Testis (tissue), 3 donors: Measurements from ENCODE around the gene CSHL1. TPM values are rescaled to one million over a fixed set of nuclear protein-coding genes. Genes with fewer than 3 reads are reported as not detected.

Source experiments
- DNase-seq: peaks from one replicate; pipeline ENCODE4 v3.0.0-alpha.2; 2019
- H3K27ac ChIP-seq, 2 donors: fragments of 200-600 bp; sonication (generic); one replicate each; pipeline ENCODE4 v1.5.1; 2019
- H3K27me3 ChIP-seq: fragments of 200-600 bp; sonication (generic); one replicate; pipeline ENCODE4 v1.5.1; 2019
- H3K36me3 ChIP-seq: fragments of 200-600 bp; sonication (generic); one replicate; pipeline ENCODE4 v1.5.1; 2017; ENCODE audit warnings: low read depth; ENCODE audit errors: missing control alignments
- H3K4me1 ChIP-seq: fragments of 200-600 bp; sonication (generic); one replicate; pipeline ENCODE4 v1.5.1; 2019
- H3K4me3 ChIP-seq, 2 donors: fragments of 200-600 bp; sonication (generic); one replicate each; pipeline ENCODE4 v1.5.1; 2017 to 2019
- H3K9me3 ChIP-seq: fragments of 200-600 bp; sonication (generic); one replicate; pipeline ENCODE4 v1.5.1; 2017
- POLR2A ChIP-seq: fragments of 450-650 bp; IDR thresholded peaks from one replicate; pipeline ENCODE4 v1.6.1; 2017; ENCODE audit warnings: antibody characterized with exemption, mild to moderate bottlenecking, moderate library complexity
- WGBS, 2 donors: methylation state at CpG; one replicate each; pipeline ENCODE4 v1.1.5; 2018; 5-methylcytosine and 5-hydroxymethylcytosine counted together
- intact Hi-C: fragments of 100-400 bp; cut with DNase I; formaldehyde crosslinking; loops from one replicate; pipeline ENCODE4 v1.15.1; 2023; ENCODE audit warnings: low total_unique reads
- polyA plus RNA-seq: library from polyadenylated mRNA; stranded (reverse); fragments of 350-450 nt; fragmentation: Illumina TruSeq; extraction: RNeasy Lipid Tissue Mini Kit (QIAGEN cat#74804); gene quantifications from one replicate; pipeline ENCODE4 v1.2.3, GENCODE V29; 2014; ENCODE audit warnings: low read depth, low replicate concordance; ENCODE audit not compliant: insufficient read depth
- total RNA-seq, 2 donors: library from RNA; depleted of rRNA; stranded (reverse); fragments of >200 nt; gene quantifications; one replicate each; pipeline ENCODE4 v1.2.3, GENCODE V29; 2016
- TF ChIP-seq, protein P1 (sequence below), 3 experiments: fragments of 450-650 bp in 2 of 3; fragments of 200-600 bp in 1 of 3; sonication (generic) in 1 of 3; IDR thresholded peaks; one replicate each; pipeline ENCODE4 v1.5.1; 2016 to 2019; ENCODE audit warnings: antibody characterized with exemption in 3 of 3, mild to moderate bottlenecking in 2 of 3, moderate library complexity in 1 of 3

CSHL1 gene
- total and polyA plus RNA-seq, 3 donors from 2014 or later: not detected

DNA sequence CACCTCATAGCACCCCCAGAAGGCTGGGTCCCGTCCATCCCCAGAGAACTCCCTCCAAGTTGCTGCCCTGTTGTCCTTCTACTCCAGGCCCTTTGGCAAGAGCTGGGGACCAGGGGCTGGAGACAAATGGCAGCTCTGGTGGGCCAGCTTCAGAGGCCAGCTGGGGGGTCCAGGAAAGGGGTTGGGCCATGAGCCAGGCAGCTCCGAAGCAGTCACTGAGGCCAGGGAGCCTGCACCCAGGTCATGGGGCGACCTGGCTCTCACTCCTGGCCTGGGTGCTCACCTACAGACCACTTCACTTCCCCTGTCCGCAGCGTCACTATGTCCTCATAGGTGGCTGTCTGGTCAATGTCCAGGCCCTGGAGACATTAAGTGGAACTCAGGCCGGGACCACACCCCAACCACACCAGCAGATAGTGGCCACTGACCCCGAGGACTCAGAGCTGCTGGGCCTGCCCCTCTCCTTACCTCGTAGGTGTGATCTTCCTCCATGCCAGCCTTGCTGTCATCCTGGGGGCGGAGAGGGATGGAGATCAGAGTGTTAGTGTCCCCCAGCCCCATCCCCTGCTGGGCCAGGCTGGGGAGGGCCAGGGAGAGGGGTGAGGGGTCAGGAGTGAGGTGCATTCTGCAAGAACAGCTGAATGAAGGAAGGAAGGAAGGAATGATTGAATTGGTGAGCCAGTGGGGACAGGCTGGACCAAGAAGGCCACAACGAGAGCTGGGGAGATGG lies 18.1 kb upstream of the CSHL1 start:
- Histone ChIP-seq H3K27ac (no peak overlapping the region), H3K4me3 (no peak overlapping the region), H3K36me3 (no peaks in the 10 kb centered on the region), H3K4me1 (peaks cover 3% of the 10 kb centered on the region), H3K27me3 (no peaks in the 10 kb centered on the region), H3K9me3 (no peaks in the 10 kb centered on the region)
- WGBS, 2 donors: 90 to 93% methylated on average over 9 of the region's 10 CpGs
- intact Hi-C loops: no loop called here
- TF ChIP-seq, protein P1, sequence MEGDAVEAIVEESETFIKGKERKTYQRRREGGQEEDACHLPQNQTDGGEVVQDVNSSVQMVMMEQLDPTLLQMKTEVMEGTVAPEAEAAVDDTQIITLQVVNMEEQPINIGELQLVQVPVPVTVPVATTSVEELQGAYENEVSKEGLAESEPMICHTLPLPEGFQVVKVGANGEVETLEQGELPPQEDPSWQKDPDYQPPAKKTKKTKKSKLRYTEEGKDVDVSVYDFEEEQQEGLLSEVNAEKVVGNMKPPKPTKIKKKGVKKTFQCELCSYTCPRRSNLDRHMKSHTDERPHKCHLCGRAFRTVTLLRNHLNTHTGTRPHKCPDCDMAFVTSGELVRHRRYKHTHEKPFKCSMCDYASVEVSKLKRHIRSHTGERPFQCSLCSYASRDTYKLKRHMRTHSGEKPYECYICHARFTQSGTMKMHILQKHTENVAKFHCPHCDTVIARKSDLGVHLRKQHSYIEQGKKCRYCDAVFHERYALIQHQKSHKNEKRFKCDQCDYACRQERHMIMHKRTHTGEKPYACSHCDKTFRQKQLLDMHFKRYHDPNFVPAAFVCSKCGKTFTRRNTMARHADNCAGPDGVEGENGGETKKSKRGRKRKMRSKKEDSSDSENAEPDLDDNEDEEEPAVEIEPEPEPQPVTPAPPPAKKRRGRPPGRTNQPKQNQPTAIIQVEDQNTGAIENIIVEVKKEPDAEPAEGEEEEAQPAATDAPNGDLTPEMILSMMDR (IDR thresholded peaks at IDR 0.05): no peak
- TF ChIP-seq POLR2A: no peak
- DNase-seq: no peak

DNA sequence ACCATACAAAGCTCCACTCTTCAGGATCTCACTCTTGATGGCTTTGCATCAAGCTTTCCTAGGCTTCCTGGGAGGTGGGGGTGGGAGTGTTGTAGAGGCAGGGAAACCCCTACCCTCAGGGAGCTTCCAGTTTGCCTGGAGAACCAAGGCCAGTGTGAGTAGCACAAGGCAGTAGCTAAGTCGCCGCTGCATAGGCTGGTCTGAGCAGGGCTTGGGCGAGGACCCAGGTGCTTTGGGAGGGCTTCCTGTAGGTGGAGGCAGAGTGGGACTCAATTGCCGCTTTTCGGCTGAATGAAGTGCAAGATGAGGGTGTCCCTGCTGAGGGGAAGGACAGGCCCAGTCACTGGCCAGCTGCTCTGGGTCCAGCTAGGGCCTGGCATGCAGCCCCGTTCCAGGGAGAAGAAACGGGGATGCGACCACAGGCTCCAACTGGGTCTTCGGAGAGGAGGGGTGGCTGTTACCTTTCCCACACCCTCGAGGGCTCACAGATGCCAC lies 17.2 kb upstream of the CSHL1 start:
- Histone ChIP-seq H3K27me3 (no peaks in the 10 kb centered on the region), H3K36me3 (no peaks in the 10 kb centered on the region), H3K27ac (no peak overlapping the region), H3K4me1 (peaks cover 3% of the 10 kb centered on the region), H3K4me3 (no peak overlapping the region), H3K9me3 (no peaks in the 10 kb centered on the region)
- no peak for DNase-seq
- intact Hi-C loops: no loop called here
- TF ChIP-seq, protein P1 (IDR thresholded peaks at IDR 0.05): no peak
- TF ChIP-seq POLR2A: no peak
- WGBS, 2 donors: 90% methylated on average over 10 of the region's 10 CpGs

DNA sequence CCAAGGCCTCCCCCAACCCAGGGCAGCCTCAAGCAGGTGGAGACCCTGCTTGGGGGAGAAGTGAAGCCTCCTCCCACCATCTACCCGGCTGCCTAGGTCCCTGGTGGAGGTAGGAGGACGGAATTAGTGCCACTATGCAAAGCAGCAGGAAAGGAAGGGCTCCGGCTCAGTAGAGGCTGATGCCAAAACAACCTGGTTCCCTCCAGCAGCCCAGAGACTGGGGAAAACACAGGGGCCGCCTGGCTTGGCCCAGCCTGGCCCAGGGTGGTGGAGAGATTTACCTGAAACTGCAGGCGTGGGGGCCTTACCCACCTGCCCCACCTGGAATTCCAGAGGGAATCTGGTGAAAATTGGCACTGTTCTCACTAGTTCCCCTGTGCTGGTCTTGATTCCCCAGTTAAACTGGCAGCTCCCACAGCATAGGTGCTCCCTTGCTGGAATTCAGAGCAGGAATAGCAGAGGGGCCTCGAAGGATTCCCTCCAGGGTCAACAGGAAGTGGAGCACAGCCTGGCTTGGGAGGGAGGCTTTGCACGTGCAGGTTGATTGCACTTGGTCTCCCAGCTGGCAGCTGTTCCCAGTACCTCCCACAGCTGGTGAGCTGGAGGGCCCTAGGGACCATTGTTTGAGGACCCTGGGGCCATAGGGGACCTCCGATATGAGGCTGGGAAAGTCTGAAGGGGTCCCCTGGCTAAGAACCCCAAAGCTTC lies 16.6 kb upstream of the CSHL1 start:
- WGBS, 2 donors: 64 to 74% methylated on average over 5 to 8 of the region's 8 CpGs
- Histone ChIP-seq H3K9me3 (no peaks in the 10 kb centered on the region), H3K36me3 (no peaks in the 10 kb centered on the region), H3K27ac (no peak overlapping the region), H3K4me1 (peaks cover 3% of the 10 kb centered on the region), H3K27me3 (no peaks in the 10 kb centered on the region), H3K4me3 (no peak overlapping the region)
- intact Hi-C loops: no loop called here
- TF ChIP-seq, protein P1 (IDR thresholded peaks at IDR 0.05): no peak
- TF ChIP-seq POLR2A: no peak
- no peak for DNase-seq

DNA sequence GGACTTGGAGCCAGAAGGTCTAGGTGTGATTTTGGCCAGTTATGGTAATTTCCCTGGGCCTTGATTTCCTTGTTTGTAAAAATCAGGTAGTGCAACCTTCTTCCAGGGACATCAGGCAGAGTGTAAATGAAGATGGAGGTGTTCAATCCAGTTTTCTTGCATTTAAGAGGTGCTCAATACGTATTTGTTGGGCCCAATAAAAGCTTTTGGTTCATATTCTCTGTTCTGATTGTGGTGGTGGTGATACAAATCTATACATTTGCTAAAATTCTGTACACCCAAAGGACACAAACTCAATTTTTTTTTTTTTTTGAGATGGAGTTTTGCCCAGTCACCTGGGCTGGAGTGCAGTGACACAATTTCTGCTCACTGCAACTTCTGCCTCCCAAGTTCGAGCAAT lies 15.1 kb upstream of the CSHL1 start:
- no peak for DNase-seq
- Histone ChIP-seq H3K4me3 (no peak overlapping the region), H3K27ac (no peak overlapping the region), H3K27me3 (no peaks in the 10 kb centered on the region), H3K9me3 (no peaks in the 10 kb centered on the region), H3K36me3 (no peaks in the 10 kb centered on the region), H3K4me1 (peaks cover under 1% of the 10 kb centered on the region)
- TF ChIP-seq, protein P1 (IDR thresholded peaks at IDR 0.05): no peak
- TF ChIP-seq POLR2A: no peak
- intact Hi-C loops: no loop called here
- WGBS, 2 donors: 94 to 99% methylated on average over 2 of the region's 2 CpGs
